DMS153 (cell line): Measurements from ENCODE around the gene KDM3B.
A peak's percentile ranks its signal among the peaks of the same experiment; 100 is the strongest.
"Not testable (repeated sequence)": the region's sequence is repeated elsewhere in the genome, so short reads cannot be mapped to it uniquely, and the experiment has no call there.

Experiments
- DNase-seq: peaks from one replicate; lab custom pipeline; 2025; lab: John Stamatoyannopoulos, UW

Gene KDM3B, protein sequence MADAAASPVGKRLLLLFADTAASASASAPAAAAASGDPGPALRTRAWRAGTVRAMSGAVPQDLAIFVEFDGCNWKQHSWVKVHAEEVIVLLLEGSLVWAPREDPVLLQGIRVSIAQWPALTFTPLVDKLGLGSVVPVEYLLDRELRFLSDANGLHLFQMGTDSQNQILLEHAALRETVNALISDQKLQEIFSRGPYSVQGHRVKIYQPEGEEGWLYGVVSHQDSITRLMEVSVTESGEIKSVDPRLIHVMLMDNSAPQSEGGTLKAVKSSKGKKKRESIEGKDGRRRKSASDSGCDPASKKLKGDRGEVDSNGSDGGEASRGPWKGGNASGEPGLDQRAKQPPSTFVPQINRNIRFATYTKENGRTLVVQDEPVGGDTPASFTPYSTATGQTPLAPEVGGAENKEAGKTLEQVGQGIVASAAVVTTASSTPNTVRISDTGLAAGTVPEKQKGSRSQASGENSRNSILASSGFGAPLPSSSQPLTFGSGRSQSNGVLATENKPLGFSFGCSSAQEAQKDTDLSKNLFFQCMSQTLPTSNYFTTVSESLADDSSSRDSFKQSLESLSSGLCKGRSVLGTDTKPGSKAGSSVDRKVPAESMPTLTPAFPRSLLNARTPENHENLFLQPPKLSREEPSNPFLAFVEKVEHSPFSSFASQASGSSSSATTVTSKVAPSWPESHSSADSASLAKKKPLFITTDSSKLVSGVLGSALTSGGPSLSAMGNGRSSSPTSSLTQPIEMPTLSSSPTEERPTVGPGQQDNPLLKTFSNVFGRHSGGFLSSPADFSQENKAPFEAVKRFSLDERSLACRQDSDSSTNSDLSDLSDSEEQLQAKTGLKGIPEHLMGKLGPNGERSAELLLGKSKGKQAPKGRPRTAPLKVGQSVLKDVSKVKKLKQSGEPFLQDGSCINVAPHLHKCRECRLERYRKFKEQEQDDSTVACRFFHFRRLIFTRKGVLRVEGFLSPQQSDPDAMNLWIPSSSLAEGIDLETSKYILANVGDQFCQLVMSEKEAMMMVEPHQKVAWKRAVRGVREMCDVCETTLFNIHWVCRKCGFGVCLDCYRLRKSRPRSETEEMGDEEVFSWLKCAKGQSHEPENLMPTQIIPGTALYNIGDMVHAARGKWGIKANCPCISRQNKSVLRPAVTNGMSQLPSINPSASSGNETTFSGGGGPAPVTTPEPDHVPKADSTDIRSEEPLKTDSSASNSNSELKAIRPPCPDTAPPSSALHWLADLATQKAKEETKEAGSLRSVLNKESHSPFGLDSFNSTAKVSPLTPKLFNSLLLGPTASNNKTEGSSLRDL (N-terminal part only)

DNA sequence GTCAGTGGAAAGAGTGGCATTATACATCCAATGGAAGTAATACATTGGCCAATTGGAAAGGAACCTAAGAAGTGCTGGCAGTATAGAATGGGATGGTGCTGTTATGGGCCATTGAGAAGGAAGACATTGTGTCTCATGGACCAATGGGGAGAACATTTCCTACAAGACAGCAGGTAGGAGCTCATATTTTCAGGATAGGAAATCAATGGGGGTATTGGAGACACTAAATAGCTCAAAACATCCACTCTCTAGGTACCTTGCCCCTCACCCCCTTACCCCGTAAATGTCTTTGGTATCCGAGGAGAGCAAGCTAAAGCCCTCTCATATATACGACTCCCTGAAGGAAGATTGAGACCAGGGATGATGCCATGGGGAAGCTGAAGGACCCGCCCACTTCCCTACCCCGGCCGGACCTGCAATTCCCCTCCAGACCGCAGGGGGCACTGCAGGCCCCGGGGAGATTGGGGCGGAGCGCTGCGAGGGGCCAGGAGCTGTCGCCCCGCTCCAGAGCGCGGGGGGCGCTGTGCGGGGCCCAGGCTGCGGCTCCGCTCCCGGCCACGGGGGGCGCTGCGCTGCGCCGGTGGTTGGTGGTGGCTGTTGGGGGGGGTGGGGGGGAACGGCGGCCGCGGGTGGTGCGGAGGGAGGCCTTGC is at the start of gene KDM3B:
Gene KDM3B, plus strand, starts transcription at position 615 of the 651 bp plus-strand sequence. CDS start 111 bp downstream, outside the sequence.
- peak; percentile 36 for DNase-seq

- DNase-seq = no peak
Measured at GRCh38 chr5:138303372-138303771, 49.1 kb upstream of the KDM3B start.

- DNase-seq = peak; percentile 21
Measured at GRCh38 chr5:138305797-138306196, 46.7 kb upstream of the KDM3B start.

GRCh38 chr5:138315751-138316278 is 36.7 kb upstream of the KDM3B start:
- DNase-seq = no peak

DNA sequence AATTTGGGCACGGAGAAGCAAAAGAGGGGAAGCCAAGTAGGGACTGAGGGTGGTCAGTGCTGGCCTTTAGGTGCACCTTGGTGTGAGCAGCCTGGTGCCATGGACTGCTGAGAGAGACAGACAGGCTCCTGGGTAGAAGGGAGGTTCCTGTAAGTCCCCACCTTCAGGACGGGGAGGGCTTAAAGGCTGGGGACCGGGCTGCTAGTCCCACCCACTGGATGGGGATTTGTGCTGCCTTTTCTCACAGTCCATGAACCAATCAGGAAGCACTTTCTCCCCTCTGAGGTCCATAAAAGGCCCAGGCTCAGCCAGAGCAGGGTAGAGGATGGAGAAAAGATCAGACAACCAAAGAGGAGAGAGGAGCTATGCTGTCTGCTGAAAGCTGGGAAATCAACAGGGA is 36.1 kb upstream of the KDM3B start:
- DNase-seq = no peak

- DNase-seq = not testable (repeated sequence)
Measured at GRCh38 chr5:138318211-138318610, 34.3 kb upstream of the KDM3B start.

- no peak for DNase-seq
Measured at GRCh38 chr5:138330813-138331448, 21.6 kb upstream of the KDM3B start.

DNA sequence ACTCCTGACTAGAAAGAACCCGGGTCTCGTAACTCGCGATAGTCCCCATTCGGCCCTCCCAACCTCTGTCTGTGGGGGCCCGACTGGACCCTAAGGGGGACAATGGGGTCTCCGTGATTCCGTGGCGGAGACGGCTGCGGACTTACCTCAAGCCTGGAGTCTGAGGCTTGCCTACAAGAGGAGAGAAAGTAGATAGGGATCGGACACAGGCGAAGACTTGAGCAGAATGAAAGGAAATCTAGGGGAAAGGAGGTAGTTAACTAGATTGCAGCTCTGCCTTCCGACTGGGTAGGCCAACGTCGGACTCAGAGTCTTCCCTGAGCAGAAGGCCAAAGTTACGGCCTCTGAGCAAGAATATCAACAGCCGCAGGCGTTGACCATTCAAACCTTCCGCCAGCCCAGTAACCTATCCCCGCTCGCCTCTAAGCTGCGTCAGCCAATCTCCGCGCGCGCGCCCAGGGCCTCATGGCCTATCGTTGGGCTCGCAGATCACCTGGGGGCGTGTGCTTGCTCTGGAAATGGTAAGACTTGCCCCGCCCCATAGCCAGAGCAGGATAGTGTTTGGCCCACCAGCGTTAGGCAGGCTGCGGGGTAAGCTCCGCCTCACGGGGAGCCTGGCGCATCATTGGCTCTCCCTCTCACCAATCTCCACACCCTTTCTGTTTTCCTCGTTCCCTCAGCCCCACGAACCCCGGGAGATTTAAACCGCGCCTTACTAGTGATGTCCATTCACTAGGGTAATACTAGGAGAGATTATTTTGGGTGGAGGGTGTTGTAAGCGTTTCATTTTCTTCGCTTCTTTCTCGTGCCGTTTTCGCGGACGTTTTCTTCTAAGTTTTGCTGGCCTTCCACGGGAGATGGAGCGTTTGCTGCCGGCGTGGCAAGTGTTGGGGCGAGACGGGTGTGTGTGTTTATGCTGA is 20.8 kb upstream of the KDM3B start, which contains the start of gene CDC25C:
Gene CDC25C, minus strand, starts transcription at position 356 of the 920 bp plus-strand sequence. CDS start 624 bp downstream, outside the sequence.
- DNase-seq = peak; percentile 93

GRCh38 chr5:138334867-138335447 is 17.5 kb upstream of the KDM3B start:
- no peak for DNase-seq

- DNase-seq = peak; percentile 72
Measured at GRCh38 chr5:138336952-138337684, 15.4 kb upstream of the KDM3B start.

- peak; percentile 72 for DNase-seq
Measured at GRCh38 chr5:138337685-138338410, 14.6 kb upstream of the KDM3B start, which contains the start of gene FAM53C. FAM53C (plus strand) TSS chr5:138338266; CDS start chr5:138341336, 3,070 bp downstream.

DNA sequence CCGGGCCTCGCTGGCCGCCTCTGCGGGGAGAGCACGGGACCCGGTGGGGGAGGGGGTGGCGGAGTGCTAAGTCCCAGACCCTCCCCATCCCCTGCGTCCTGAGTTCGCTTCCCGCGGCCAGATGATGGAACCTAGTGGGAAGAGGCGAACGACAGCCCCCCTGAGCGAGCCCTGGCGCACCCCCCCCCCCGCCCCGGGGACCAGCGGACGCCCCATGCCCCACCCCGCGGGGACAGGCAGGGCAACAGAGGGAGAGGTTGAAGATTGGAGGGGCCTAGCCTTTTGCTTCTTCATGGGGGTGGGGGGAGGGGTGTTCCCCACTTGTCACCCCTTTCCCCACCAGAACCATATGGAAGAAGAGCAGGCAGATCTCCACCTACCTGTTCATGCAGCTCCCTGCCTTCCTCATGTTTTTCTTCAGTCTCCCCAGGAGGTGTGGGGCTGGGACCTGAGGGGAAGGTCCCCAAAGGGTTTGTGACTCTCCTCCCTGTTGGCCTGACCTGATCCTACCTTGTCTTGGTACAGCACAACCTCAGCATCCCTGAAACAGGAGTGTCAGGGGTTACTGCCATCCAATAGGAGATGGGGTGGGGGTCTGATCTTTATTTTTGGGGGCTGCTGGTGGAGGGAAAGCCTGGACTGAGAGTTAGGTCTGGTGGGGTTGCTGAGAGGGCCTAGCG is 13.9 kb upstream of the KDM3B start:
- DNase-seq = no peak

- no peak for DNase-seq
Measured at GRCh38 chr5:138339091-138339456, 13.4 kb upstream of the KDM3B start.

- no peak for DNase-seq
Measured at GRCh38 chr5:138339464-138339863, 13.0 kb upstream of the KDM3B start.

- DNase-seq = no peak
Measured at GRCh38 chr5:138340008-138340407, 12.5 kb upstream of the KDM3B start.

- DNase-seq = no peak
Measured at GRCh38 chr5:138344887-138345622, 7.4 kb upstream of the KDM3B start.
